GM19455 (cell line): ENCODE results near the gene HSCB.
A peak's percentile ranks its signal among the peaks of the same experiment; 100 is the strongest.
"Not testable (repeated sequence)": the region's sequence is repeated elsewhere in the genome, so short reads cannot be mapped to it uniquely, and the experiment has no call there.

Experiments
- ATAC-seq: cut with Tn5 transposase; IDR thresholded peaks from one replicate; pipeline ENCODE4 v1.9.1; 2021; ENCODE audit not compliant: unreplicated experiment

The HSCB gene

GRCh38 chr22:28788601-28789000, 46.8 kb downstream of the HSCB start:
- ATAC-seq: no peak

DNA sequence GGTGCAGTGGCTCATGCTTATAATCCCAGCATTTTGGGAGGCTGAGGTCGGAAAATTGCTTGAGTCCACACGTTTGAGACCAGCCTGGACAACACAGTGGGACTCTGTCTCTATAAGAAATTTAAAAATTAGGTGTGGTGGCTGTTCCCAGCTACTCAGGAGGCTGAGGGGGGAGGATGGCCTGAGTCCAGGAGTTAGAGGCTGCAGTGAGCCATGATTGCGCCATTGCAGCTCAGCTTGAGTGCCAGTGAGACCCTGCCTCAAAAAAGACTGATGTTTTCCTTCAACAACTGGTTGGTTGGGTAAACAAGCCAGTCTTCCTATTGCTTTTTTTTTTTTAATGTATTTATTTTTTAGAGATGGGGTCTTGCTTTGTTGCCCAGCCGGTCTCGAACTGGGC, 49.3 kb downstream of the HSCB start:
- ATAC-seq: no peak

- ATAC-seq: peak; percentile 57
These were observed 50.1 kb downstream of the HSCB start for GRCh38 chr22:28791841-28792490.

GRCh38 chr22:28792491-28793383, 50.9 kb downstream of the HSCB start:
- ATAC-seq: peak; percentile 39

GRCh38 chr22:28793976-28794584, 52.2 kb downstream of the HSCB start:
- ATAC-seq: no peak

DNA sequence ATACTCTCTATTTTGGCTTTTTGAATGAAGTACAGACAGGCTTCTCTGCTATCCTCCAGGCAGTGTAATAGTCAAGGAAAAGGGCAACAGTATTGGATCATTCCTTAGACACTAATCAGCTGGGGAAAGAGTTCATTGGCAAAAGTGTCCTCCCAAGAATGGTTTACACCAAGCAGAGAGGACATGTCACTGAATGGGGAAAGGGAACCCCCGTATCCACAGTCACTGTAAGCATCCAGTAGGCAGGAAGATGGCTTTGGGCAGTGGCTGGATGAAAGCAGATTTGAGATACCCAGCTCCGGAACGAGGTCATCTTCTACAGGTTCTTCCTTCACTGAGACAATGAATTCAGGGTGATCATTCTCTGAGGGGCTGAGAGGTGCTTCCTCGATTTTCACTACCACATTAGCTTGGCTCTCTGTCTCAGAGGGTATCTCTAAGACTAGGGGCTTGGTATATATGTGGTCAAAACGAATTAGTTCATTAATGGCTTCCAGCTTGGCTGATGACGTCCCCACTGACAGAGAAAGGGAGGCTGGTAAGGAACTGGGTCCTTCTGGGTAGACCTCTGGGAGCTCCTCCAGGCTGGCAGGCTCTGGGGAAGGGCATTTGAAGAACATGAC, 53.3 kb downstream of the HSCB start:
- no peak for ATAC-seq

- no peak for ATAC-seq
These were observed 54.4 kb downstream of the HSCB start for GRCh38 chr22:28795932-28796856.

DNA sequence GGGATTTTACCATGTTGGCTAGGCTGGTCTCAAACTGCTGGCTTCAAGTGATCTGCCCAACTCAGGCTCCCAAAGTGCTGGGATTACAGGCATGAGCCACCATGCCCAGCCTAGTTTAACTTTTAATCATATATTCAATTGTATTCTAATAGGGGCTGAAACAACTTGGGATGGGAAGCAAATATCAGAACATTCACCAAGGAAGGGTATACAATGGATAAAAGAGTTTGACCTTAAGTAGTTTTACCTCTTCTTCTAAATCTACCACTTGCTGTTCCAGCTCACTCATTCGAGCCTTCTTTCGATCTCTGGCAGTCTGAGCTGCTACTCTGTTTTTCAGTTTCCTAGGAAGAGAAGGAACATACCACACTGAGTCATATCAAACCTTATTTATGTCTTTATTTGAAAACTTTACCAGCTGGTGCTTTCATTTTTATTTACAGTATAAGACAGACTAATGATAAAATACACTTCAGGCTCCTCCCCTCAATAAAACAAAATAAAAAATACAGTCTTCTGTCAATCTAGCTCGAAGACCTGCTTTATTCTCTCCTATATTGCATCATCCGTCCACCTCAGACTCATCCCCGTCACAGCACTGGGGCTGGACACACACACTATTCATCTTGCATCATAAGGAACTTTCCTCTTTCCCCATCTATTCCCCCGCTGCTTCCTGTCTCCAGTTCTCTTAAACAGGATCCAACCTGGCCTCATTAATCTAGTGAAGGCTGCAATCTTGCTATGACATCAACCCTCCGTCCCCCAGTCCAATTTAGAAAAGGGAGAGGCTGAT, 57.2 kb downstream of the HSCB start:
- no peak for ATAC-seq

GRCh38 chr22:28799606-28800307, 57.9 kb downstream of the HSCB start:
- ATAC-seq: peak; percentile 12

DNA sequence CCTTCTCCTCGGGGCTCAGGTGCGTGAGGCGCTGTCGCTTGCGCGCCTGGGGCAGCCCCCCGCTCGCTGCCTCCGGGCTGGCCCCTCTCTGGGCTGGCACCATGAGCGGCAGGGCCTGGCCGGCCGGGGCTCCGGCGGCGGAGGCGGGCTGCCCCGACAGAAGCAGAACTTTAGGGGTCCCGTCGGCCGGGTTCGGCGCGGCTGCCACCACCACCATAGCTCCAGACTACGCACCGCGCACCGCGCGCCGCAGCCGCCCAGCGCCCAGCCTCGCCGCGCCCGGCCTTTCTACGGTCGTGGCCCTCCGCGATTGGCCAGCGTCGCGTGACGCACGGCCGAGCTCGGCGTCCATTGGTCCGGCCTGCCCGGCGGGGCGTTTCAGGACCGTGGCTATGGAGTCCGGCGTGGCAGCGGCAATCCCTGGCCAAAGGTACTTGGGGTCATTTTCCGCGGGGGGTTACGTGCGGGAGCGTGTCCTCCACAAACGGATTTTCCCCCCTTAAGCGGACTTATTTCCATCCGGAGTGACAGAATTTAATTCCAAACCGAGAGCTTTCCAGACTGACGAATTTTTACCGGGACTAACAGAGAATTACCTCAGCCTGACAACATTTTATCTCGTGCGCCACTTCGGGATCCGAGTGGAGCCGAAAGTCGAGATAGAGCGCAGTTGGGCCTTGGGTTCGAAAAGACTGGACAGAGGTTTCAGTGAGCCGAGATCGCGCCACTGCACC, 58.6 kb downstream of the HSCB start, which contains the start of gene XBP1:
Gene XBP1 (minus strand): TSS at position 262 of the 734 bp plus-strand sequence.
- peak; percentile 86 for ATAC-seq

GRCh38 chr22:28801845-28802594, 60.2 kb downstream of the HSCB start:
- no peak for ATAC-seq

DNA sequence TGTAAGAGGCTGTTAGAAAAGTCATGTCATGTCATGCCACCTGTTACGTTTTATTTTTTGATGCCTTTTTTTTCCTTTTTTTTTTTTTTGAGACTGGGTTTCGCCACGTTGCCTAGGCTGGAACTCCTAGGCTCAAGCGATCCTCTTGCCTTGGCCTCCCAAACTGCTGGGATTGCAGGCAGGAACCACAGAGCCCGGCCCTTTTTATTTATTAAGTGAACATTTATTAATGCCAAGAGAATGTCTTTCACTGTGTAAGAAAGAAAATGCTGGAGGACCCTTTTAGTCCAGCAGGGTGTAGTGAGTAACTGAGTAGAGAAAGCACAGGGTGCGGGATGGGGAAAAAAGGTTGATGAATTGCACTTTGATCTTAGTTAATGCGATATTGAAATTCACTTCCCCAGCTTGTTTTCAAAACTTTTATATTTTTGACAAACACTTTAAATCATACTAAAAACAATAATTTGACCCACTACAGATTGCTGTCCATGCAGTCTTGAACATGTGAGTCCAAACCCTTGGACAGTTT, 60.8 kb downstream of the HSCB start:
- no peak for ATAC-seq

- not testable (repeated sequence) for ATAC-seq
These were observed 63.6 kb downstream of the HSCB start for GRCh38 chr22:28805426-28805825.
